Omental fat pad (tissue), 4 donors: ENCODE data around the gene IQCF5. TPM values are rescaled to one million over a fixed set of nuclear protein-coding genes. Genes with fewer than 3 reads are reported as not detected.
"Not testable (repeated sequence)": the region's sequence is repeated elsewhere in the genome, so short reads cannot be mapped to it uniquely, and the experiment has no call there.

Source experiments
- ATAC-seq: fragments of 150-250 bp; one replicate; pipeline ENCODE4 v1.9.1; 2016; ENCODE audit warnings: mild to moderate bottlenecking, moderate library complexity; ENCODE audit not compliant: low FRiP score
- DNase-seq: peaks from one replicate; pipeline ENCODE4 v3.0.0-alpha.2; 2019; ENCODE audit warnings: low spot score
- CTCF ChIP-seq, 3 donors: fragments of 450-650 bp; IDR thresholded peaks; one replicate each; pipeline ENCODE4 v1.5.1; 2016 to 2017; ENCODE audit warnings: antibody characterized with exemption in 3 of 3, mild to moderate bottlenecking in 3 of 3, moderate library complexity in 2 of 3
- total RNA-seq, 4 donors: library from RNA; depleted of rRNA; stranded (reverse); fragments of >200 nt; gene quantifications; one replicate each; pipeline ENCODE4 v1.1.0, GENCODE V29; 2016

Gene IQCF5
- total RNA-seq, 4 donors from 2014 or later = not detected

- DNase-seq = no peak
- TF ChIP-seq CTCF (IDR thresholded peaks at IDR 0.05) = no peak
- ATAC-seq = no peak
Observed at GRCh38 chr3:51869304-51869703, 6.1 kb downstream of the IQCF5 start.

GRCh38 chr3:51868896-51869295 lies 6.5 kb downstream of the IQCF5 start:
- ATAC-seq, DNase-seq: not testable (repeated sequence)

GRCh38 chr3:51862886-51863285 lies 12.5 kb downstream of the IQCF5 start:
- ATAC-seq (no peak), DNase-seq (no peak)
- TF ChIP-seq CTCF (IDR thresholded peaks at IDR 0.05) = no peak

GRCh38 chr3:51860703-51861665 lies 14.4 kb downstream of the IQCF5 start, which contains the start of gene IQCF2:
TSS of gene IQCF2 (plus strand) at chr3:51861615. CDS start at chr3:51861667, 52 bp downstream.
- no peak for TF ChIP-seq CTCF (IDR thresholded peaks at IDR 0.05)
- DNase-seq = no peak
- no peak for ATAC-seq

- not testable (repeated sequence) for DNase-seq, ATAC-seq
Observed at GRCh38 chr3:51855411-51855810, 20.0 kb downstream of the IQCF5 start.

GRCh38 chr3:51845129-51845528 lies 30.3 kb downstream of the IQCF5 start:
- TF ChIP-seq CTCF (IDR thresholded peaks at IDR 0.05) = no peak
- ATAC-seq (no peak), DNase-seq (no peak)

- no peak for TF ChIP-seq CTCF (IDR thresholded peaks at IDR 0.05)
- no peak for ATAC-seq
- DNase-seq = no peak
Observed at GRCh38 chr3:51836606-51837005, 38.8 kb downstream of the IQCF5 start.

GRCh38 chr3:51830836-51831385 lies 44.5 kb downstream of the IQCF5 start:
- DNase-seq = no peak
- no peak for TF ChIP-seq CTCF (IDR thresholded peaks at IDR 0.05)

More at GRCh38 chr3:51830836-51831385, 44.5 kb downstream of the IQCF5 start:
- no peak for ATAC-seq
